Transverse colon (tissue), 4 donors: ENCODE measurements around the gene TRMT6. TPM values are rescaled to one million over a fixed set of nuclear protein-coding genes. Genes with fewer than 3 reads are reported as not detected.

Experiments
- DNase-seq: peaks from one replicate; pipeline ENCODE4 v3.0.0-alpha.2; 2019
- H3K27ac ChIP-seq, 4 donors: fragments of 200-600 bp; sonication (generic); 2 replicates each; pipeline ENCODE4 v1.5.1; 2016 to 2018; ENCODE audit warnings: inconsistent platforms in 4 of 4
- H3K27me3 ChIP-seq: fragments of 200-600 bp; sonication (generic); 2 replicates; pipeline ENCODE4 v1.5.1; 2017; ENCODE audit warnings: inconsistent platforms
- H3K36me3 ChIP-seq, 4 donors: fragments of 200-600 bp; sonication (generic); 2 replicates each; pipeline ENCODE4 v1.5.1; 2017 to 2019; ENCODE audit warnings: inconsistent platforms in 4 of 4
- H3K4me1 ChIP-seq, 4 donors: fragments of 200-600 bp; sonication (generic); 2 replicates each; pipeline ENCODE4 v1.5.1; 2017 to 2020; ENCODE audit warnings: inconsistent platforms in 4 of 4
- H3K4me3 ChIP-seq, 4 donors: fragments of 200-600 bp; sonication (generic); 1 replicate in 1 of 4; 2 replicates in 3 of 4; pipeline versions ENCODE4 v1.5.1 to v1.6.1; 2017 to 2019; ENCODE audit warnings: inconsistent platforms in 4 of 4
- H3K9me3 ChIP-seq, 2 donors: fragments of 200-600 bp; sonication (generic); 2 replicates each; pipeline ENCODE4 v1.5.1; 2017 to 2019; ENCODE audit warnings: inconsistent platforms in 2 of 2
- EP300 ChIP-seq: sonication (generic); formaldehyde crosslinking; IDR thresholded peaks from one replicate; pipeline ENCODE4 v1.6.1; 2017; ENCODE audit warnings: antibody characterized with exemption, low read depth
- POLR2A ChIP-seq: fragments of 450-650 bp; IDR thresholded peaks from one replicate; pipeline ENCODE4 v1.6.1; 2016; ENCODE audit warnings: antibody characterized with exemption, mild to moderate bottlenecking, moderate library complexity
- POLR2AphosphoS5 ChIP-seq, 3 donors: sonication (generic); formaldehyde crosslinking; IDR thresholded peaks; one replicate each; pipeline ENCODE4 v1.6.1; 2016; ENCODE audit warnings: antibody characterized with exemption in 3 of 3
- WGBS, 2 donors: methylation state at CpG; one replicate each; pipeline ENCODE4 v1.1.5; 2018; ENCODE audit warnings: low coverage in 1 of 2; 5-methylcytosine and 5-hydroxymethylcytosine counted together
- in situ Hi-C, 4 donors: fragments of 200-750 bp; cut with MboI; loops; one replicate each; pipeline versions ENCODE4 v1.15.0 to v1.15.1; 2017; ENCODE audit warnings: low sequenced_read_pairs in 3 of 4, low pct_ligation_motif_present in 1 of 4, low pct_unique_long_range_greater_than_20kb in 1 of 4
- intact Hi-C: fragments of 100-400 bp; cut with DNase I; formaldehyde crosslinking; loops from one replicate; pipeline ENCODE4 v1.15.1; 2023; ENCODE audit warnings: low total_unique reads
- total RNA-seq, 4 donors: library from RNA; depleted of rRNA; stranded (reverse); fragments of >200 nt; gene quantifications; one replicate each; pipeline ENCODE4 v1.1.0, GENCODE V29; 2016
- TF ChIP-seq, protein P1 (sequence below), 5 experiments: fragments of 200-600 bp in 3 of 5; fragments of 450-650 bp in 2 of 5; sonication (generic) in 3 of 5; IDR thresholded peaks; 1 replicate in 2 of 5; 2 replicates in 3 of 5; pipeline ENCODE4 v1.5.1; 2016 to 2017; ENCODE audit warnings: antibody characterized with exemption in 5 of 5, inconsistent platforms in 3 of 5, mild to moderate bottlenecking in 2 of 5, moderate library complexity in 1 of 5

The TRMT6 gene
- total RNA-seq, 4 donors from 2014 or later: 1.00 to 9.4 (median 4.3) TPM

DNA sequence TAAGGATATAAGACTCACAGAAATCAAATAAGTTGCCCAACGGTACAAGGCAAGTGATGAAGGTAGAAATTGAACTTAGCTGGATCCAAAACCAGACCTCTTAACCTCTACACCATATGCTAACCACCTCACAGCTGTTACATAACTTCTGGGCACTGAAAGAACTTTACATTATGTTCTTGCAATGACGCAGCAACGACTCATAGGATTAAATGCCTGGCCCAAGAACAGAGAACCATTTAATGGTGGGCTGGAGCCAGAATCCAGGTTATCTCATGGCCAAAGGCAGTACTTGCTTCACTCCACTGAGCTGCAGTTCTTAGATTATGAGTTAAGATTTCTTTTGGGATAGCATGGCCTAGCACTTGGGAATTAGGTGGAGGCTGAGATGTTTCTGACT, 4.4 kb downstream of the TRMT6 start:
- H3K9me3 ChIP-seq: no peaks in the 10 kb centered on the region
- peaks cover 0 to 39% (median 16%) of the 10 kb centered on the region in 4 donors for H3K36me3 ChIP-seq
- no peaks in the 10 kb centered on the region for H3K27me3 ChIP-seq
- TF ChIP-seq EP300 (no peak), POLR2A (no peak), POLR2AphosphoS5 (IDR thresholded peaks at IDR 0.05) (no peak)
- TF ChIP-seq, protein P1, sequence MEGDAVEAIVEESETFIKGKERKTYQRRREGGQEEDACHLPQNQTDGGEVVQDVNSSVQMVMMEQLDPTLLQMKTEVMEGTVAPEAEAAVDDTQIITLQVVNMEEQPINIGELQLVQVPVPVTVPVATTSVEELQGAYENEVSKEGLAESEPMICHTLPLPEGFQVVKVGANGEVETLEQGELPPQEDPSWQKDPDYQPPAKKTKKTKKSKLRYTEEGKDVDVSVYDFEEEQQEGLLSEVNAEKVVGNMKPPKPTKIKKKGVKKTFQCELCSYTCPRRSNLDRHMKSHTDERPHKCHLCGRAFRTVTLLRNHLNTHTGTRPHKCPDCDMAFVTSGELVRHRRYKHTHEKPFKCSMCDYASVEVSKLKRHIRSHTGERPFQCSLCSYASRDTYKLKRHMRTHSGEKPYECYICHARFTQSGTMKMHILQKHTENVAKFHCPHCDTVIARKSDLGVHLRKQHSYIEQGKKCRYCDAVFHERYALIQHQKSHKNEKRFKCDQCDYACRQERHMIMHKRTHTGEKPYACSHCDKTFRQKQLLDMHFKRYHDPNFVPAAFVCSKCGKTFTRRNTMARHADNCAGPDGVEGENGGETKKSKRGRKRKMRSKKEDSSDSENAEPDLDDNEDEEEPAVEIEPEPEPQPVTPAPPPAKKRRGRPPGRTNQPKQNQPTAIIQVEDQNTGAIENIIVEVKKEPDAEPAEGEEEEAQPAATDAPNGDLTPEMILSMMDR (IDR thresholded peaks at IDR 0.05): no peak
- intact Hi-C loops (no loop called here), in situ Hi-C loops (loop anchor here in 2 of 4 donors (10.0 to 25.0 kb wide), 3 partner anchors 49 to 409 kb away; no protein-coding TSS in a partner anchor)
- H3K4me1 ChIP-seq: peaks cover 1 to 13% (median 9%) of the 10 kb centered on the region in 4 donors
- 68 to 87% methylated on average over 3 of the region's 3 CpGs for whole genome bisulfite sequencing, 2 donors
- no peak for DNase-seq
- no peak overlapping the region for H3K27ac ChIP-seq
- H3K4me3 ChIP-seq: no peak overlapping the region

DNA sequence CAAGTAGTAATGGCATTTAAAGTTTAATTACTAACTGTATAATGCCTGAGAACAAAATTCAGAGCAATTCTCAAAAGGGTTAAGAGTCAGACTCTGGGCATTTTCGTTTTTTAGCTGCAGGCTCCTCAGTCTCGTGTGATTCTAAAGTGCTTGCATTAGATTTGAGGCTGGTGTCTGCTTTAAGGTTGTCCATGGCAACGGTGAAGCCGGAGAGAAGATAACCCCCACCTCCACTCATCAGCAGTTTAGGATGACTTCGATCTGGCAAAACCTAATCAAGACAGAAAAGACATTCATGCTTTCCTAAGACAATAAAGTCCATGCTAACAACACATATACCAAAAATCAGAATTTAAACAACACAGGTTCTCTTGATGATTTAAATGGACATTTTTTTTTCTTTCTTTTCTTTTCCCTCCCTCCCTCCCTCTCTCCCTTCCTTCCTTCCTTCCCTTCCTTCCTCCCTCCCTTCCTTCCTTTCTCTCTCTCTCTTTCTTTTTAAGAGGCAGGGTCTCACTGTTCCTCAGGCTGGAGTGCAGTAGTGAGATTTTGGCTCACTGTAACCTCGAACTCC, 11.8 kb downstream of the TRMT6 start:
- no peak for DNase-seq
- H3K9me3 ChIP-seq: no peaks in the 10 kb centered on the region
- no peaks in the 10 kb centered on the region for H3K4me1 ChIP-seq
- H3K4me3 ChIP-seq: no peak overlapping the region
- TF ChIP-seq POLR2A: no peak
- no peak for TF ChIP-seq POLR2AphosphoS5 (IDR thresholded peaks at IDR 0.05)
- TF ChIP-seq, protein P1 (IDR thresholded peaks at IDR 0.05): no peak
- no peak for TF ChIP-seq EP300
- H3K27ac ChIP-seq: no peak overlapping the region
- H3K27me3 ChIP-seq: no peaks in the 10 kb centered on the region
- intact Hi-C loops: no loop called here
- WGBS, 2 donors: 74 to 89% methylated on average over 6 of the region's 6 CpGs
- in situ Hi-C loops: loop anchor here in 2 of 4 donors (25.0 kb wide), 2 partner anchors 376 to 401 kb away; no protein-coding TSS in a partner anchor
- H3K36me3 ChIP-seq: peaks cover 0 to 54% (median 19%) of the 10 kb centered on the region in 4 donors

DNA sequence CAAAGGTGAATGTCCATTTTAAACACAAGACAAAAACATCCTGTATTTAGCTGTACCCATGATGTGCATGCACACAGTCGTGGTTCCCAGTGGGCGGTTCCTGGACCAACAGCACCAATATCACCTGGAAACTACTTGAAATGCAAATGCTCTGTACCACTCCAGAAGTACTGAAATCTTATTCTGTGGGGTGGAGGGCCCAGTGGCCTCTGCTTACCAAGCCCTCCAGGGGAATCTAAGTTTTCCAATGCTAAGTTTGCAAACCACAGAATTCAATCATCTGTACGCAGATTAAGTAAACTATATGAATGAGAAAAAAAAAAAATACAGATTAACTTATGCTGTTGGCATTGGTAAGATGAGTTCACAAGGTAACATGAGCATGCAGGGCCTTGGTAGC, 14.1 kb downstream of the TRMT6 start:
- H3K36me3 ChIP-seq: peaks cover 0 to 32% (median 8%) of the 10 kb centered on the region in 4 donors
- H3K9me3 ChIP-seq: no peaks in the 10 kb centered on the region
- H3K27me3 ChIP-seq: peaks cover 2% of the 10 kb centered on the region
- WGBS, 2 donors: 70 to 80% methylated on average over 2 to 3 of the region's 3 CpGs
- H3K27ac ChIP-seq: no peak overlapping the region
- TF ChIP-seq POLR2A: no peak
- no peak for TF ChIP-seq EP300
- TF ChIP-seq, protein P1 (IDR thresholded peaks at IDR 0.05): no peak
- TF ChIP-seq POLR2AphosphoS5 (IDR thresholded peaks at IDR 0.05): no peak
- no peak for DNase-seq
- no peaks in the 10 kb centered on the region for H3K4me1 ChIP-seq
- intact Hi-C loops: no loop called here
- in situ Hi-C loops: loop anchor here in 2 of 4 donors (25.0 kb wide), 2 partner anchors 374 to 399 kb away; no protein-coding TSS in a partner anchor
- no peak overlapping the region for H3K4me3 ChIP-seq

DNA sequence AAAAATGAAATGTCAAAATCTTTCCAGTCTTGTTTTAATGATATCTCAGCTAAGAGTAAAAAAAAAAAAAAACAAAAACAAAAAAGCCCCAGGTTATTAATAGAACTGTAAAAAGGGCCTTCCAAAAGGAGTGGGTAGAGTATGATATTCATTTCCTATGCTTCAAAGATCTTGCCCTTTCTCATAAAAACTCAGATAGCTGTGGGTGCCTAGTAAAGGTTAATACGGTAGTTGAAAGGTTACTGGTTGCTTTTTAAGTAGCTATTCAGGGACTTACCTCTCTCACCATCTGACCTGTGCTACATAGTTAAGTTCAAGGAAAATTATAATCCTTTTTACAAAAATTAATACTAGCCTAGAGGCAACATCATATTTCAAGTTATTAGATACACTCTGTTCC, 14.9 kb downstream of the TRMT6 start:
- in situ Hi-C loops: loop anchor here in 2 of 4 donors (25.0 kb wide), 2 partner anchors 373 to 398 kb away; no protein-coding TSS in a partner anchor
- no peak overlapping the region for H3K4me3 ChIP-seq
- H3K27ac ChIP-seq: no peak overlapping the region
- H3K27me3 ChIP-seq: peaks cover 4% of the 10 kb centered on the region
- 60 to 89% methylated on average over 1 of the region's 1 CpG for WGBS, 2 donors
- no peaks in the 10 kb centered on the region for H3K9me3 ChIP-seq
- no peak for DNase-seq
- TF ChIP-seq, protein P1 (IDR thresholded peaks at IDR 0.05): no peak
- TF ChIP-seq POLR2A (no peak), POLR2AphosphoS5 (IDR thresholded peaks at IDR 0.05) (no peak), EP300 (no peak)
- intact Hi-C loops: no loop called here
- no peaks in the 10 kb centered on the region for H3K4me1 ChIP-seq
- H3K36me3 ChIP-seq: peaks cover 0 to 24% (median 5%) of the 10 kb centered on the region in 4 donors
